ENCODE data around the gene XYLT2. TPM values are rescaled to one million over a fixed set of nuclear protein-coding genes. Genes with fewer than 3 reads are reported as not detected.

Gene XYLT2
- total RNA-seq, 1 experiment from 2014 or later = 39.7 TPM

GRCh38 chr17:50372222-50372757 lies 26.4 kb downstream of the XYLT2 start (continued):
- TF ChIP-seq ARID4B (CRISPR knock-in tag; IDR thresholded peaks at IDR 0.05; ENCODE audit: borderline replicate concordance) (no peak), NR3C1 (CRISPR knock-in tag; conservative IDR thresholded peaks at IDR 0.05; ENCODE audit: low read depth) (no peak), STAT6 (CRISPR knock-in tag; conservative IDR thresholded peaks at IDR 0.05; ENCODE audit: low read depth) (no peak), USF1 (CRISPR knock-in tag; IDR thresholded peaks at IDR 0.05) (no peak), ZNF317 (CRISPR knock-in tag; IDR thresholded peaks at IDR 0.05; ENCODE audit: borderline replicate concordance, low read depth) (no peak)

GRCh38 chr17:50372758-50373556 lies 27.0 kb downstream of the XYLT2 start, which contains the start of the genes EME1 and MRPL27:
TSS of gene EME1 (plus strand) at chr17:50373229. CDS start at chr17:50375209, 1,980 bp downstream.
TSS of gene MRPL27 (minus strand) at chr17:50373184. CDS start at chr17:50373170, 14 bp downstream.
- Mint-ChIP-seq H3K36me3 (peaks cover 47% of the 10 kb centered on the region), H3K9me3 (no peaks in the 10 kb centered on the region), H3K27ac (peak within 1 kb of the TSS; percentile 99), H3K4me3 (peak within 1 kb of the TSS; percentile 99), H3K4me1 (peaks cover 22% of the 10 kb centered on the region), H3K27me3 (ENCODE audit: low read depth) (no peaks in the 10 kb centered on the region)
- peak; percentile 84 for ATAC-seq
- ChIA-PET CTCF (interaction anchor here (0.7 to 3.4 kb wide), 4 partner anchors 11 to 425 kb away, joined by 3 to 16 read pairs (median 4); partner anchors contain the start of gene LRRC59), POLR2A (interaction anchor here (0.5 kb wide), 1 partner anchor 249 kb away, joined by 3 read pairs; no protein-coding TSS in a partner anchor)
- DNase-seq (ENCODE audit: low spot score) = peak; percentile 74
- no peak for TF ChIP-seq ZNF671 (CRISPR knock-in tag; IDR thresholded peaks at IDR 0.05)
- TF ChIP-seq E2F1 (CRISPR knock-in tag; IDR thresholded peaks at IDR 0.05) = 0 out of 2 replicates have a peak, but pooled peaks have one; percentile 53
- peak; percentile 90 for TF ChIP-seq FOXP1 (CRISPR knock-in tag; IDR thresholded peaks at IDR 0.05; ENCODE audit: borderline replicate concordance)
- no peak for TF ChIP-seq SOX15 (CRISPR knock-in tag; IDR thresholded peaks at IDR 0.05)
- TF ChIP-seq NFE2L1 (CRISPR knock-in tag; IDR thresholded peaks at IDR 0.05) = peak; percentile 77; the same call in 1 of the 2 replicates
- TF ChIP-seq EMX1 (CRISPR knock-in tag; IDR thresholded peaks at IDR 0.05) = no peak
- TF ChIP-seq SP1 (CRISPR knock-in tag; conservative IDR thresholded peaks at IDR 0.05) = peak; percentile 75
- TF ChIP-seq NR3C1 (CRISPR knock-in tag; conservative IDR thresholded peaks at IDR 0.05; ENCODE audit: low read depth) = no peak
- no peak for TF ChIP-seq ZNF317 (CRISPR knock-in tag; IDR thresholded peaks at IDR 0.05; ENCODE audit: borderline replicate concordance, low read depth)
- no peak for TF ChIP-seq KAT7 (CRISPR knock-in tag; IDR thresholded peaks at IDR 0.05; ENCODE audit: borderline replicate concordance)
- TF ChIP-seq ZNF416 (CRISPR knock-in tag; IDR thresholded peaks at IDR 0.05) = no peak
- TF ChIP-seq JAZF1 (CRISPR knock-in tag; IDR thresholded peaks at IDR 0.05) = no peak
- no peak for TF ChIP-seq ZNF263 (CRISPR knock-in tag; IDR thresholded peaks at IDR 0.05; ENCODE audit: low read depth)
- TF ChIP-seq TCF7 (CRISPR knock-in tag; IDR thresholded peaks at IDR 0.05; ENCODE audit: low read depth) = 0 out of 2 replicates have a peak, but pooled peaks have one; percentile 52
- TF ChIP-seq JUN (CRISPR knock-in tag; IDR thresholded peaks at IDR 0.05) = no peak
- 0 out of 2 replicates have a peak, but pooled peaks have one; percentile 75 for TF ChIP-seq CREB1 (CRISPR knock-in tag; IDR thresholded peaks at IDR 0.05)
- no peak for TF ChIP-seq AR (CRISPR knock-in tag; IDR thresholded peaks at IDR 0.05)
- TF ChIP-seq HMGXB4 (CRISPR knock-in tag; IDR thresholded peaks at IDR 0.05) = no peak
